Measurements from ENCODE around the gene ZNF787.
"Not testable (repeated sequence)": the region's sequence is repeated elsewhere in the genome, so short reads cannot be mapped to it uniquely, and the experiment has no call there.

Gene ZNF787

GRCh38 chr19:56103027-56103614, 18.0 kb downstream of the ZNF787 start:
- no peak for DNase-seq

- DNase-seq, result no peak
These were observed 19.2 kb downstream of the ZNF787 start for GRCh38 chr19:56101746-56102535.

DNA sequence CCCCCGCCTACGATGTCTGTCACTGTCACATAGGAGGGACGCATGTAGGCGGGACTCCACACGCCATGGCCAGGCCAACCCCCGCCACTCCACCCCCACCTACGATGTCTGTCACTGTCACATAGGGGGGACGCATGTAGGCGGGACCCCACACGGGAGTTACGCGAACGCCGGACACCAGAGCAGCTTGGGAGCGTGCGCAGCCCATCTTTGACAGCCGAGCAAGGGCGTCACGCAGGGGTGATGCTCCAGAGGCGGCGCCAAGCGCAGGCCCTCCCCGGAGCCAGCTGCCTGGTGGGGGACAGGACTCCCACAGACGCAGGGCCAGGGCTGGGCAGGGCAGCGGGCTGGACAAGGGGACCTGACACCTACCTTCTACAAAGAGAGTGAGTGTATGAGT, 20.0 kb downstream of the ZNF787 start:
- no peak for DNase-seq

GRCh38 chr19:56099638-56100539, 21.2 kb downstream of the ZNF787 start:
- no peak for DNase-seq

DNA sequence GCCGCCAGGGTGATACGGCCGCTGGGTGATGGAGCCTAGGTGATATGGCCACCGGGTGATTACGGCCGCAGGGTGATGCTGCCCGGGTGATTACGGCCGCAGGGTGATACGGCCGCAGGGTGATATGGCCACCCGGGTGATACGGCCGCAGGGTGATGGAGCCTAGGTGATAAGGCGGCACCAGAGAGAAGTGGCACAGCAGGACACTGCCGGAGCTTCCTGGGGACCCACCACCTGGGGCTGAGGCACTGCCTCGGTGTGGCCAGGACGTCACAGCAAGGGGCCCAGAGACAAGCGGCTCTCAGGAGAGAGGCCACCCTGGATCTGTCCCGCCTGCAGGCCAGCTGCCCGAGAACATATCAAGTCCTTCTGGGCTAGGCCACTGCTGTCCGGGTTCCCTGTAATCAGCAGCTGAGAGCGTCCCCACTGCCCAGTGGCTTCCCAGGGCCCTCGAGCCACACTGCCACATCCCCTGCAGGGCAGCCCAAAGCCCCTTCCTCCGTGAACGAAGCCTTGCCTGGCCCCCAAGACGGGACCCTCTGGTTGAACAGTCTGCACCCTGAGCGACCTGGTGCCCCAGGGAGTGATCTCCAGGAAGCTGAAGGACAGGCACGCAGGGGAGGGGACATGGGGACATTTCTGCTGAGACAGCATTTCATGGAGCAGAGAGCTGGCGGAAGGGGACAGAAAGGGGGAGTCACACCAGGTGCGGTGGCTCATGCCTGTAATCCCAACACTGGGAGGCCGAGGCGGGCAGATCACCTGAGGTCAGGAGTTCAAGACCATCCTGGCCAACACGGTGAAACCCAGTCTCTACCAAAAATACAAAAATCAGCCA, 22.1 kb downstream of the ZNF787 start:
- no peak for DNase-seq

DNA sequence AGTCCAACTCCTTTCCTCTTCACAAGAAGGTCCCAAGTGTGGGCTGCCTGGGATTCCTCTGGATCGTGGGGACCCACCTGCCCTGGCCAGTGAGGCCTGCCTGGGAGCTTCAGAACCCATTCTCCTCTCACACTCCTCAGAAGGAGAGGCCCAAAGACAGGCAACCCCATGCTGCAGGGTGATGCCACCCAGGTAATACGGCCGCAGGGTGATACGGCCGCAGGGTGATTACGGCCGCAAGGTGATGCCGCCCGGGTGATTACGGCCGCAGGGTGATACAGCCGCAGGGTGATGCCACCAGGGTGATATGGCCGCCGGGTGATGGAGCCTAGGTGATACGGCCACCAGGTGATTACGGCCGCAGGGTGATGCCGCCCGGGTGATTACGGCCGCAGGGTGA, 22.9 kb downstream of the ZNF787 start:
- DNase-seq, result not testable (repeated sequence)

GRCh38 chr19:56097776-56098175, 23.3 kb downstream of the ZNF787 start:
- DNase-seq, result no peak

DNA sequence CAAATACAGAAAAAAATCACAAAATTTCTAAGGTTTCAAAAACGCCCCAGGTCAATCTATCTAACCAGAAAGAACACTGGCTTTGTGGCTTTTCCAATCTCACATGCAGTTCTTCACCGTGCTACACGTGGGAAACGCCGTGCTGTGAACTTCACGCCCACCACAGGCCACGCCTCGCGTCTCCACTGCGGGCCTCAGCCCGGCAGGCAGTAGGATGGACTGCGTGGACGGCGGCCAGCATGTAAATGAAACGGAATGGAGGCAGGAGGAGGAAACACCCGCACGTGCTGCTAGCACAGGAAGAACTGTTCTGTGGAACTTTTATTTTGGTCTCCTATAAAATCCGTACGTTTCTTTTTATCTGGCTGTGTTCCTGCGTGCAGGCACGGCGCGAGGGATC, 23.8 kb downstream of the ZNF787 start:
- no peak for DNase-seq

GRCh38 chr19:56096665-56097064, 24.4 kb downstream of the ZNF787 start:
- no peak for DNase-seq

- DNase-seq, result no peak
These were observed 26.6 kb downstream of the ZNF787 start for GRCh38 chr19:56094449-56094848.

DNA sequence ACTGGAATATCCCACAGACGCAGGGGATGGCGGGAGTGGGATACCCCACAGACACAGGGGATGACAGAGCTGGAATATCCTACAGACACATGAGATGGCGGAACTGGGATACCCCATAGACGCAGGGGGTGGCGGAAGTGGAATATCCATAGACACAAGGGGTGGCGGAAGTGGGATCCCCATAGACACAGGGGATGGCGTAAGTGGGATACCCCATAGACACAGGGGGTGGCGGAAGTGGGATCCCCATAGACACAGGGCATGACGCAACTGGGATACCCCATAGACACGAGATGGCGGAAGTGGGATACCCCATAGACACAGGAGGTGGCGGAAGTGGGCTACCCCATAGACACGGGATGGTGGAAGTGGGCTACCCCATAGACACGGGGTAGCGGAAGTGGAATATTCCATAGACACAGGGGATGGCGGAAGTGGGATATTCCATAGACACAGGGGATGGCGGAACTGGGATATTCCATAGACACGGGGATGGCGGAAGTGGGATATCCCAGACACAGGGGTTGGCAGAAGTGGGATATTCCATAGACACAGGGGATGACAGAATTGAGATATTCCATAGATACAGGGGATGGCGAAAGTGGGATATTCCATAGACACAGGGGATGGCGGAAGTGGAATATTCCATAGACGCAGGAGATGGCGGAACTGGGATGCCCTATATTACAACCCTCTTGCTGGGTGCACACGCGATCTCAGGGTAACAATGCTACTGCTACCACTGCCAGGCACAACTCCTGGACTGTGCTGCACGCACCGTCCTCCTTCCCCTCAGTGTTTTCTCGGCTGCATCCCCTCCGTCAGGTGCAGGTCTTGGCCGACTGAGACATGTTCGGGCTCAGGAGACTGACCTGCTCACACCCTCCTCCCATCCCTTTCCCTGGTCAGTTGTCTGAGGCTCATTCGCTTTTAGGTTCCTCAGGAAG, 28.1 kb downstream of the ZNF787 start:
- no peak for DNase-seq

DNA sequence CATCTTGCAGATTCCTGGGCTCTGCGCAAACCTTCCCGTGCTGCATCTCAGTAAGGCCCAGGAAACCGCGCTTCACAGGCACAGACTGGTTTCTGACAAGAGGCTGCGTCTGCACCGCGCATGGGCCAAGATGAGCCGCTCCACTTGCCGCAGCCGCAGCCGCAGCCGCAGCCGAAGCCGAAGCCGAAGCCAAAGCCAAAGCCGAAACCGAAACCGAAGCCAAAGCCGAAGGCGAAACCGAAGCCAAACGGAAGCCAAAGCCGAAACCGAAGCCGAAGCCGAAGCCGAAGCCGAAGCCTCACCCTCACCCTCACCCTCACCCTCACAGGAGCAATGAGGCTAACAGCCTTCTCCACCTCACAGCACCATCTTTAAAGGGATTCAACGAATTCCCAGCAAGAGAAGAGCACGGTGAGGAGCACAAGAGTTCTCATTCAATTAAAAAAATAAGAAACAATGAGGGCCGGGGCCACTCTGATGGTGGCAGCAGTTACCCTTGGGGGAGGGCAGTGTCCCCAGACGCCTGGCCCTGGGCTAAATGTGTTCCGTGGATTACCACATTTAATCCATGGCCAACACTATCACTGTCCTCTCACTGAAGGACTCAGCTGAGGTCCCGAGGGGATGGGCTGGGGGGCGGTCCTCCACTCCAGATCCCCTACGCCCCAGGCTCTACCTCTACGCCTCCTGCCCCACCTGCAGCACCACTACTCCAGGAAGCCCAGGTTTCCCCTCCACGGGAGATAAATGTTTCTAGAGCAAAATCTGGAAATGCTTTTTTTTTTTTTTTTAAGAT, 29.1 kb downstream of the ZNF787 start:
- peak; percentile 45 for DNase-seq

GRCh38 chr19:56091066-56091490, 30.0 kb downstream of the ZNF787 start:
- no peak for DNase-seq

- no peak for DNase-seq
These were observed 31.8 kb downstream of the ZNF787 start for GRCh38 chr19:56089344-56089743.

DNA sequence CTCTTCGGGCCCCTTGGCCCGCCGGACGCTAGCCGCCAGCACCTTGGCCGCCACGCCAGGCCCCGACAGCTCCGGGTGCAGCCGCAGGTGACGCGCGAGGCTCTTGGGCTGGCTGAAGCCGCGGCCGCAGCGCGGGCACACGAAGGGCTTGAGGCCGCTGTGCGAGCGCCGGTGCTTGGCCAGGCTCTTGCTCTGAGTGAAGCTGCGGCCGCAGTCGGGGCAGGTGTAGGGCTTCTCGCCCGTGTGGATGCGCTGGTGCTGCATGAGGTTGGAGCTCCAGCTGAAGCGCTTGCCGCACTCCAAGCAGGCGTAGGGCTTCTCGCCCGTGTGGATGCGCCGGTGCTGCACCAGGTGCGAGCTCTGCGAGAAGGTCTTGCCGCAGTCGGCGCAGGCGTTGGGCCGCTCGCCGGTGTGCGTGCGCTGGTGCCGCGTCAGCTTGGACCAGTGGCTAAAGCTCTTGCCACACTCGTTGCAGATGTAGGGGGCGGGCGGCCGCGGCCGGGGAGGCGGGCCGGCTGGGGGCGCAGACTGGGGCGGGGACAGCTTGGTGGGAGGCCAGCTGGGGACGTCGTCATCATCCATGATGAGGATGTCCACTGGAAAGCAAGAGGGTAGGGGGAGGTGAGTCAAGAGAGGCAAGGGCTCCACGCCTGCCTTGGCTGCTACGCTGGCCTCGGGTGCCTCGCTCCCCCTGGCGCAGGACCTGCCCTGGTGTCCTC, 32.4 kb downstream of the ZNF787 start:
- DNase-seq, result no peak

GRCh38 chr19:56087647-56088496, 33.2 kb downstream of the ZNF787 start:
- no peak for DNase-seq

- no peak for DNase-seq
These were observed 34.2 kb downstream of the ZNF787 start for GRCh38 chr19:56086671-56087430.
